Activated gamma-delta T cell (primary cell): Measurements from ENCODE around the gene DPP4.
"Not testable (repeated sequence)": the region's sequence is repeated elsewhere in the genome, so short reads cannot be mapped to it uniquely, and the experiment has no call there.

Experiments used
- DNase-seq: peaks from one replicate; lab custom pipeline; 2025; lab: John Stamatoyannopoulos, UW

DPP4 gene

GRCh38 chr2:161961061-161961460 is 113.0 kb downstream of the DPP4 start:
- no peak for DNase-seq

GRCh38 chr2:161956738-161957137 is 117.3 kb downstream of the DPP4 start:
- no peak for DNase-seq

GRCh38 chr2:161955211-161955610 is 118.8 kb downstream of the DPP4 start:
- no peak for DNase-seq

- DNase-seq: no peak
Measured at GRCh38 chr2:161954103-161954502, 119.9 kb downstream of the DPP4 start.

- DNase-seq: not testable (repeated sequence)
Measured at GRCh38 chr2:161953367-161953766, 120.6 kb downstream of the DPP4 start.

GRCh38 chr2:161952783-161953191 is 121.2 kb downstream of the DPP4 start:
- DNase-seq: no peak

- DNase-seq: no peak
Measured at GRCh38 chr2:161947836-161948235, 126.2 kb downstream of the DPP4 start.

GRCh38 chr2:161947406-161947805 is 126.6 kb downstream of the DPP4 start:
- no peak for DNase-seq

GRCh38 chr2:161946489-161947107 is 127.4 kb downstream of the DPP4 start:
- no peak for DNase-seq

- no peak for DNase-seq
Measured at GRCh38 chr2:161943011-161943410, 131.0 kb downstream of the DPP4 start.
